ENCODE results near the gene SUMF1.
A peak's percentile ranks its signal among the peaks of the same experiment; 100 is the strongest.
"Not testable (repeated sequence)": the region's sequence is repeated elsewhere in the genome, so short reads cannot be mapped to it uniquely, and the experiment has no call there.

SUMF1 gene

GRCh38 chr3:4335840-4336562 lies 131.1 kb downstream of the SUMF1 start:
- no peak for DNase-seq (ENCODE audit: low spot score)

DNA sequence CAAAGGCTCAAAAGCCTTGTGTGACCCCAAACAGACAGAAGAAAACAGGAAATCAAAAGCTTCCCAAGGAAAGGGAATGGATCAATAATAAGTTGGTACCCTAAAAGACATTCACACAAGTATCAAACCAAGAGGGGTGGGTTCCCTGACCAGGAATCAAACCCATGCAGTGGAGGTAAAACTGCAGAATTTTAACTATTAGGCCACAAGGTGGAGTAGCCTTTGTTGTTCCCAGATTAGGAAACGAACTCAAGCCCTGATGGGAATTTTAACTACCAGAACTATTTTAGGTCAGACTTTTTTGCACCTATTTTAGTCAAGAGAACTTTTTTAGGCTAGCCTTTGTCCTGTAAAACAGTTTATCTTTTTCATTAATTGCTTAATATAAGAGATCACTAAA lies 132.5 kb downstream of the SUMF1 start:
- DNase-seq (ENCODE audit: low spot score) = no peak

GRCh38 chr3:4332991-4333390 lies 134.1 kb downstream of the SUMF1 start:
- no peak for DNase-seq (ENCODE audit: low spot score)

- no peak for DNase-seq (ENCODE audit: low spot score)
These were observed 134.5 kb downstream of the SUMF1 start for GRCh38 chr3:4332574-4332973.

GRCh38 chr3:4332111-4332510 lies 135.0 kb downstream of the SUMF1 start:
- DNase-seq (ENCODE audit: low spot score) = no peak

- DNase-seq (ENCODE audit: low spot score) = not testable (repeated sequence)
These were observed 137.3 kb downstream of the SUMF1 start for GRCh38 chr3:4329806-4330205.

DNA sequence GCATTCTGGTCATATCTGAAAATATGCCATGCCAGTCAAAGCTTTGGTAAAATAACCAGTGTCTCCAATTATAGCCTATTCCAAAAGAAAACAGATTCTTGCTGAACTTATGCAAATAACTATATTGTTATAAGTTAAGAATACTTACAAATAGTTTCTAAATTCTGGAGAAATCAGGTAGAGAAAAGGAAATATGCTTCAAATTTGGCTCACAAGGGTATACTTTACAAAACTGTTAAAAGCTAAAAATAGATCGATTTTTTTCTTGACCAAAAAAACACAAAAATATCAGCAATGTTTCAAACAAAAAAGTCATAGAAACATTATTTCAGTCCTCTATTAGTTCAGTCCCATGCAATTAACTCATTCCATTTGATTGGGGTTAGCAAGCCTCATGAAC lies 140.2 kb downstream of the SUMF1 start:
- DNase-seq (ENCODE audit: low spot score) = no peak

DNA sequence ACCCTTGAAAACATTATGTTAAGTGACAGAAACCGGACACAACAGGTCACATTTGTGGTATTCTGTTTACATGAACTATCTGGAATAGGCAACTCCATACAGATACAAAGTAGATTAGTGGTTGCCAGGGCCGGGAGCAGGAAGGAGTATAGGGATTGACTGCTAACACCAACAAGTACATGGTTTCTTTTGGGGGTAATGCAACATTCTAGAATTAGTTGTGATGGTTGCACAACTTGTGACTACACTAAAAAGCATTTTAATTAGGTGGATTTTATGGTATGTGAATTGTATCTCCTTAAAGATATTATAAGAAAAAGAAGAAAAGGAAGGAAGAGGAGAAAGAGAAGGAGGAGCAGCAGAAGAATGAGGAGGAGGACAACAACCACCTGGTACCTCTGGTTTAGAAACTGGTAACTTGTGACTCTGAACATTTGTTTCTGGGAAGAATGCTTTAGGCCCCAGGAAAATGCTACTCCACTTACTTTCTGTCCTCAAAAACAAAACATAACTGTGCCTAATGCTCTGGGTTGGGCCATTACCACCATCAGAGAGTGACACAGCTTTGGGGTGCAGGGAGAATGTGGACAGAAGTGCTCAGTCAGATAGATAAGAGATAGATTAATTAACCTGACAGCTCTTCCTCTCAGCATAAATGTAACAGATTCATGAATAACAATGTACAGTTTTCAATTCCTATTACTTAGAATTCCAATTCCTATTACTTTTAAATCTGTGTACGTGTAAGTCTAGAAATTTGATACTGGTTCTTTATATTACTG lies 143.6 kb downstream of the SUMF1 start:
- no peak for DNase-seq (ENCODE audit: low spot score)

DNA sequence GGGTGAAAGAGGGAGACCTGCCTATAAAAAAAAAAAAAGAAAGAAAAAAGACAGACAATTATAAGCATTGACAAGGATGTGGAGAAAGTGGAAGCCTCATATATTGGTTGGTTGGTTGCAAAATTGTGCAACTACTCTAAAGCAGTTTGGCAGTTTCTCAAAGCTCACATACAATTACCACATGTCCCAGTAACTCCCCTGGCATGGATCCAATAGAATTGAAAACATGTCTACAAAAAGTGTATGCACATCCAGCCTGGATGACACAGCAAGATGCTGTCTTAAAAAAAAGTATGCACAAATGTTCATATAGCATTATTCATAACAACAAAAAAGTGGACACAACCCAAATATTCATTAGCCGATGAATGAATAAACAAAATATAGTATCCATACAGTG lies 144.4 kb downstream of the SUMF1 start:
- no peak for DNase-seq (ENCODE audit: low spot score)

DNA sequence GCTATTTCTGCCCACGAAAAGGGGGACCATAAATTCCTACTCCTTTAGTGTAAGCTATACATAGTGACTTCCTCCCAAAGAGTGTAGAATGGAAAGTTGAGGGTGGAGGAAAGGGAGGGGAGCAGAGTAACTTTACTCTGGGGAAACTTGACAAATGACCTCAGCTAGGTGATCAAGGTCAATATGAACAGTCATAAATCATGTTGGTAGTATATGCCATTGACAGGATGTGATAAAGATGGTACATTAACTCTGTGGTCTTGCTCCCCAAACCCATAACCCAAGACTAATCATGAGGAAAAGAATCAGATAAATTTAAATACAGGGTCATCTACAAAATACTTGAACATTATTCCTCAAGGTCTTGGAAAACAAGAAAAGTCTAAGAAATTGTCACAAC lies 145.3 kb downstream of the SUMF1 start:
- no peak for DNase-seq (ENCODE audit: low spot score)

DNA sequence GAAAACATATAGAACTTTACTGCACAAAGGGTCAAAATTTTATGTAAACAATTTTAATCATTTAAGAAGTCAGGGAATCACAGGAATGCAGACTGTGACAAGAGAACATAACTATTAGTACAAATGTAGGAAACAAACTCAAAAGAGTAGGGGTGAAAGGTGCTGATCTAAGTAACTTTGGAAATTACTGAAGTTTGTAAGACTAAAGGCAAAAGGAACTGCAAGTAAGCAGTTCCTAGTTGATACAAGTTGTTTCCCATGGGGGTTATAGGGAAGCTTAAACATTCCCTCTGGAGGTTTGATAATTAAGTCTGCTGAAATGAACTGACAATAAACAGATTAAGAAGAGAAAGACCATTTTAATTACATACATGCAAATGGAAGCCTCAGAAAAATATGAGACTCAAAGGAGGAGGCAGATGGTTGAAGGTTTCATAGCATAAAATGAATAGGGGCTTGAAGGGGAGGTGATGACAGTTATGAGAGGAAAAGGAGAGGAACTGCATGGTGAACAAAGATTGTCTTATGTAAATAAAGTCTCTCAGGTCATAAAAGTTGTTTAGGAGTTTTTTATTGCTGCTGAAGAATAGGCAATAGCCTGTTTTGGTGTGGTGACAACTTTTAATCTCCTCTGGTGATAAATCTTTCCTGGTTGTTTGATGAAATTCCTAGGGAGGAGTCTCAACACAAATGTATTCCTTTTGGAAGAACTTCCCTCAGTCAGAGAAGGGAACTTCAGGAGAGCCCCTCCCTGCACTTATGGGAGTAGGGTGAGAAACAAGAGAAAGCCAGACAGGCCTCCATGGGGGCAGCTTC lies 146.8 kb downstream of the SUMF1 start:
- no peak for DNase-seq (ENCODE audit: low spot score)

- DNase-seq (ENCODE audit: low spot score) = peak; percentile 24
These were observed 152.4 kb downstream of the SUMF1 start for GRCh38 chr3:4314688-4315087.

DNA sequence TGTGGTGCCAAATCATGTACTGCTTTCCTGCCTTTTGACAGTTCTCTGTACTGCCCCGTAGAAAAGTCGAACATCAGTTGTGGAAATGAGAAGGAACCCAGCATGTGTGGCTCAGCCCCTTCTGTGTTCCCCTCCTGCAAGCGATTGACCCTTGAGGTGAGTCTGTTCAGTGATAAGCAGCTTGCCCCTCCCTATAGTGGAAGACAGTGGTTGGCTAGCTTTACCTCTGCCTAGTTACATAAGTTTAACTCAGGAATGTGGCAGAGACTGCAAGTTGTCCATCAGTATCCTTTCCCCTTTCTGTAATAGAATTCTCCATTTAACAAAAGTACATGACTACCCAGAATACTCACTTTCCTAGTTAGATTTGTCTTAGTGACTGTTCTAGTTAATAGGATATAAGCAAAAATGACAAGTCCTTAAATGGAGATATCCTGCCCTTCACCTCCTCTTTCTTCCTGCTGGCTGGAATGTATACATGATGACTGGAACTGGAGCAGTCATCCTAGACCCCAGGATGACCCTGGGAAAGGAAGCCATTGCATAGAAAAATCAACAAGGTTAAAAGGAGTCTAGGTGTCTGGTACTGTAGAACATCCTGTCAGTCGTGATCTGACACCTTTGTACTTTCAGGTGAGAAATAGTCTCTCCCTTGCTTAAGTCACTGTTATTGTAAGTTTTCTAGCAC lies 153.3 kb downstream of the SUMF1 start:
- DNase-seq (ENCODE audit: low spot score) = peak; percentile 68

- DNase-seq (ENCODE audit: low spot score) = no peak
These were observed 155.6 kb downstream of the SUMF1 start for GRCh38 chr3:4311496-4311895.
